ENCODE results near the gene OR2C1. TPM values are rescaled to one million over a fixed set of nuclear protein-coding genes. Genes with fewer than 3 reads are reported as not detected.

The OR2C1 gene
- total RNA-seq, 1 experiment from 2014 or later = not detected

DNA sequence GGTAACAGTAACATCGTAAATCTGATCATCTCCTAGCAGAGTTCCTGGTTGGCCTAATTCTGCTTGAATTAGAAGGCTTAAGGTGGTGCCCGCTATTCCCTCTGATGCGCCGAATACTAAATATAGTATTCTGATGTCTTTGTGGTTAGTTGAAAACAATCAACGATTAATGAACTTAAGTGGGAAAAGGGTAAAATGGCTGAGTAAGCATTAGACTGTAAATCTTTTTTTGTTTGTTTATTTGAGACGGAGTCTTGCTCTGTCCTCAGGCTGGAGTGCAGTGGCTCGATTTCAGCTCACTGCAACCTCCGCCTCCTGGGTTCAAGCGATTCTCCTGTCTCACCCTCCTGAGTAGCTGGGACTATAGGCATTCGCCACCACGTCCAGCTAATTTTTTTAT, 13.4 kb downstream of the OR2C1 start:
- Histone ChIP-seq H3K9me3 (ENCODE audit: control insufficient read depth, insufficient read depth, low read depth, low read length) (no peaks in the 10 kb centered on the region; the same call in 1 of the 2 replicates), H3K36me3 (ENCODE audit: control insufficient read depth, insufficient read depth, low read length) (no peaks in the 10 kb centered on the region), H3K27ac (ENCODE audit: low read length) (no peak overlapping the region), H3K4me3 (ENCODE audit: low read depth in 2 of 2, low read length in 2 of 2) (no peak overlapping the region), H3K27me3 (ENCODE audit: control insufficient read depth, insufficient read depth, low read length) (no peaks in the 10 kb centered on the region), H3K4me1 (ENCODE audit: control insufficient read depth, insufficient read depth, low read length) (no peaks in the 10 kb centered on the region)
- DNase-seq (ENCODE audit: low read depth, low spot score) (no peak), ATAC-seq (no peak)
- no TSS peak for BruUV-seq (replicated peaks)
- CTCF ChIA-PET = no interaction called here
- in situ Hi-C loops (cut with HindIII; ENCODE audit: low pct_unique_long_range_greater_than_20kb, low sequenced_read_pairs) (no loop called here), intact Hi-C loops (cut with micrococcal nuclease; ENCODE audit: unreplicated experiment) (no loop called here)
- no peak for TF ChIP-seq TCF7L2 (IDR thresholded peaks at IDR 0.05; ENCODE audit: low read depth, low read length)
- TF ChIP-seq, protein P1, sequence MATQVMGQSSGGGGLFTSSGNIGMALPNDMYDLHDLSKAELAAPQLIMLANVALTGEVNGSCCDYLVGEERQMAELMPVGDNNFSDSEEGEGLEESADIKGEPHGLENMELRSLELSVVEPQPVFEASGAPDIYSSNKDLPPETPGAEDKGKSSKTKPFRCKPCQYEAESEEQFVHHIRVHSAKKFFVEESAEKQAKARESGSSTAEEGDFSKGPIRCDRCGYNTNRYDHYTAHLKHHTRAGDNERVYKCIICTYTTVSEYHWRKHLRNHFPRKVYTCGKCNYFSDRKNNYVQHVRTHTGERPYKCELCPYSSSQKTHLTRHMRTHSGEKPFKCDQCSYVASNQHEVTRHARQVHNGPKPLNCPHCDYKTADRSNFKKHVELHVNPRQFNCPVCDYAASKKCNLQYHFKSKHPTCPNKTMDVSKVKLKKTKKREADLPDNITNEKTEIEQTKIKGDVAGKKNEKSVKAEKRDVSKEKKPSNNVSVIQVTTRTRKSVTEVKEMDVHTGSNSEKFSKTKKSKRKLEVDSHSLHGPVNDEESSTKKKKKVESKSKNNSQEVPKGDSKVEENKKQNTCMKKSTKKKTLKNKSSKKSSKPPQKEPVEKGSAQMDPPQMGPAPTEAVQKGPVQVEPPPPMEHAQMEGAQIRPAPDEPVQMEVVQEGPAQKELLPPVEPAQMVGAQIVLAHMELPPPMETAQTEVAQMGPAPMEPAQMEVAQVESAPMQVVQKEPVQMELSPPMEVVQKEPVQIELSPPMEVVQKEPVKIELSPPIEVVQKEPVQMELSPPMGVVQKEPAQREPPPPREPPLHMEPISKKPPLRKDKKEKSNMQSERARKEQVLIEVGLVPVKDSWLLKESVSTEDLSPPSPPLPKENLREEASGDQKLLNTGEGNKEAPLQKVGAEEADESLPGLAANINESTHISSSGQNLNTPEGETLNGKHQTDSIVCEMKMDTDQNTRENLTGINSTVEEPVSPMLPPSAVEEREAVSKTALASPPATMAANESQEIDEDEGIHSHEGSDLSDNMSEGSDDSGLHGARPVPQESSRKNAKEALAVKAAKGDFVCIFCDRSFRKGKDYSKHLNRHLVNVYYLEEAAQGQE (IDR thresholded peaks at IDR 0.05; ENCODE audit: insufficient read depth in 1 of 2, low read depth in 2 of 2, low read length in 1 of 2) = no peak
- TF ChIP-seq POLR2AphosphoS5 (IDR thresholded peaks at IDR 0.05; ENCODE audit: low read depth, low read length) = no peak
- TF ChIP-seq, protein P2, sequence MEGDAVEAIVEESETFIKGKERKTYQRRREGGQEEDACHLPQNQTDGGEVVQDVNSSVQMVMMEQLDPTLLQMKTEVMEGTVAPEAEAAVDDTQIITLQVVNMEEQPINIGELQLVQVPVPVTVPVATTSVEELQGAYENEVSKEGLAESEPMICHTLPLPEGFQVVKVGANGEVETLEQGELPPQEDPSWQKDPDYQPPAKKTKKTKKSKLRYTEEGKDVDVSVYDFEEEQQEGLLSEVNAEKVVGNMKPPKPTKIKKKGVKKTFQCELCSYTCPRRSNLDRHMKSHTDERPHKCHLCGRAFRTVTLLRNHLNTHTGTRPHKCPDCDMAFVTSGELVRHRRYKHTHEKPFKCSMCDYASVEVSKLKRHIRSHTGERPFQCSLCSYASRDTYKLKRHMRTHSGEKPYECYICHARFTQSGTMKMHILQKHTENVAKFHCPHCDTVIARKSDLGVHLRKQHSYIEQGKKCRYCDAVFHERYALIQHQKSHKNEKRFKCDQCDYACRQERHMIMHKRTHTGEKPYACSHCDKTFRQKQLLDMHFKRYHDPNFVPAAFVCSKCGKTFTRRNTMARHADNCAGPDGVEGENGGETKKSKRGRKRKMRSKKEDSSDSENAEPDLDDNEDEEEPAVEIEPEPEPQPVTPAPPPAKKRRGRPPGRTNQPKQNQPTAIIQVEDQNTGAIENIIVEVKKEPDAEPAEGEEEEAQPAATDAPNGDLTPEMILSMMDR (IDR thresholded peaks at IDR 0.05) = no peak
- no peak for TF ChIP-seq SIN3A (IDR thresholded peaks at IDR 0.05; ENCODE audit: borderline replicate concordance, insufficient read depth, low read depth, low read length)
- POLR2A ChIA-PET = no interaction called here

DNA sequence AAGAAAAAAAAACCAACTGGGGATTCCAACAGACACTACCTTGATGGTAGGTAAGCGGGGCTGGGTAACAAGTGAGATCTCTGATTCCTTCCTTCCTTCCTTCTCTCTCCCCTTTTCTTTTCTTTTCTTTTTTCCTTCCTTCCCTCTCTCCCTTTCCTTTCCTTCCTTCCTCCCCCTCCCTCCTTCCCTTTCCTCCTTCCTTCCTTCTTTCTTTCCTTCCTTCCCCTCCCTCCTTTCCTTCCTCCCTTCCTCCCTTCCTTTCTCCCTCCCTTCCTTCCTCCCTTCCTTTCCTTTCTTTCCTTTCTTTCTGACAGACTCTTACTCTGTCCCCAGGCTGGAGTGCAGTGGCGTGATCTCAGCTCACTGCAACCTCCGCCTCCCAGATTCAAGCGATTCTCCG, 20.0 kb downstream of the OR2C1 start:
- no peak for DNase-seq (ENCODE audit: low read depth, low spot score)
- H3K4me3 ChIP-seq (ENCODE audit: low read depth in 2 of 2, low read length in 2 of 2) = no peak overlapping the region
- ChIA-PET POLR2A (no interaction called here), CTCF (no interaction called here)
- no peaks in the 10 kb centered on the region for H3K27me3 ChIP-seq (ENCODE audit: control insufficient read depth, insufficient read depth, low read length)
- H3K36me3 ChIP-seq (ENCODE audit: control insufficient read depth, insufficient read depth, low read length) = no peaks in the 10 kb centered on the region
- in situ Hi-C loops (cut with HindIII; ENCODE audit: low pct_unique_long_range_greater_than_20kb, low sequenced_read_pairs) = no loop called here
- no peaks in the 10 kb centered on the region for H3K4me1 ChIP-seq (ENCODE audit: control insufficient read depth, insufficient read depth, low read length)
- H3K9me3 ChIP-seq (ENCODE audit: control insufficient read depth, insufficient read depth, low read depth, low read length) = peaks cover 3% of the 10 kb centered on the region; the same call in 1 of the 2 replicates
- TF ChIP-seq POLR2AphosphoS5 (IDR thresholded peaks at IDR 0.05; ENCODE audit: low read depth, low read length) (no peak), SIN3A (IDR thresholded peaks at IDR 0.05; ENCODE audit: borderline replicate concordance, insufficient read depth, low read depth, low read length) (no peak), TCF7L2 (IDR thresholded peaks at IDR 0.05; ENCODE audit: low read depth, low read length) (no peak)
- TF ChIP-seq, protein P2 (IDR thresholded peaks at IDR 0.05) = no peak
- TF ChIP-seq, protein P1 (IDR thresholded peaks at IDR 0.05; ENCODE audit: insufficient read depth in 1 of 2, low read depth in 2 of 2, low read length in 1 of 2) = no peak
- intact Hi-C loops (cut with micrococcal nuclease; ENCODE audit: unreplicated experiment) = no loop called here
- H3K27ac ChIP-seq (ENCODE audit: low read length) = no peak overlapping the region
- ATAC-seq = no peak
- no TSS peak for BruUV-seq (replicated peaks)

All from Panc1 (cell line).